ENCODE results near the gene OTOGL.
"Not testable (repeated sequence)": the region's sequence is repeated elsewhere in the genome, so short reads cannot be mapped to it uniquely, and the experiment has no call there.

Gene OTOGL

DNA sequence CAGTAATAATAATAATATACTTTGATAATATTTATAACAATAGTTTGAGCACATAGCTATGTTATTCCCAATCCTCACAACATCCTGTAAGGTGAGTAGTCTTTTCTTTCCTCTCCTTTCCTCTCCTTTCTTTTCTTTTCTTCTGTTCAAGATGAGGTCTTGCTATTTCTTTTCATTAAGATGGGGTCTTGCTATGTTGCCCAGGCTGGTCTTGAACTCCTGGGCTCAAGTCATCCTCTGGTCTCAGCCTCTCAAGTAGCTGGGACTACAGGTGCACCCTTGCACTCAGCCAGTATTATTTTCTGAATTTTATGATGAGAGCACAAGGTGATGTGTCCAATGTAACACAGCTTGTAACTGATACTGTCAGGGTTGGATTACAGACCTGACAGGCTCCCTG lies 134.6 kb downstream of the OTOGL start:
- no peak for DNase-seq

- no peak for DNase-seq
These were observed 135.3 kb downstream of the OTOGL start for GRCh38 chr12:80234667-80235066.

DNA sequence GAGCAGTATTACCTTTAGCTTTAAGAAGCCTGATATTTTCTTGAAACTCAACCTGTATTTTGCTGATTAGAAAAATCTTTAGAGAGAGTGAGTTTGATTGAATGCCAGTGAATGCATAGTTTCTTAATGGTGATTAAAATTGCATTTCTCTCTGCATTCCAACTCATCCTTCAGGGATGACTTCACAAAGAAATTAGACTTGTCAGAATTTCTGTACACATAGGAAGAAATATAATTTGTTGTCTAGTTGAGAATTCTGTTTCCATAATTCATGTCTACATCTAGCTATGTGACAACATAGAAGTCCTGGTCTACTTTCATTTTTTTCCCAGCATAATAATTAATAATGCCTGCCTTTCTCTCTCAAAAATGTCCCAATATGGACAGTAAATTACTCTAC lies 136.6 kb downstream of the OTOGL start:
- no peak for DNase-seq

GRCh38 chr12:80239867-80240266 lies 140.5 kb downstream of the OTOGL start:
- DNase-seq: no peak

DNA sequence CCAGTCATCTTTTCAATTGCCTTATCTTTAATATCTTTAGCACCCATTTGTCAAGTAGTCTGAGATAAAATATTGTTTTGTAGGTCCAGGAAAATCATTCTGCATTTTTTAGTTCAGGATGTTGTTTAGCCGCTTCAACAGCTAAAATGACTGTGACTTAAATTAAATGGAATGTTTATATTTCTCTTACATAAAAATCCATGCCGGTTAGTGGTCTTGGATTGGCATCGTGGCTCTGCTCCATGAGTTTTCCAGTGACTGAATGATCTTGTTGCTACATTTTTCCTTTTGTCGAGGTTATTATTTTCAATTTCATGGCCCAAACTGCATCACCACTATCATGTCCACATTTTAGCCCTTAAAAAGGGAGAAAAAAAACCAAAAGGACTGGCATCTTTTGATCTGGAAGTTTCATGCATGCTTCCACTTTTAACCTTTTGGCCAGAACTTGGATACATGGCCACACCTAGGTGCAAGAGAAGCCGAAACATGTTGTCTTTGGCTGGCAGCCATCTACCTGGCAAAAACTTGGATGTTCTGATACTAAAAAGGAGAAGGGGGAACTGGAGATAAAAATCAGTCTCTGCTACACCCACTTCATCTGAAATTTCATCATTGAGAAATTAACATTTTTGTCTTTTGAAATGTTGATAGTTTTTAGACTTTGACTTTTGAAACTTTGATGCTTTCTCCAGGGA lies 142.4 kb downstream of the OTOGL start:
- DNase-seq: no peak

DNA sequence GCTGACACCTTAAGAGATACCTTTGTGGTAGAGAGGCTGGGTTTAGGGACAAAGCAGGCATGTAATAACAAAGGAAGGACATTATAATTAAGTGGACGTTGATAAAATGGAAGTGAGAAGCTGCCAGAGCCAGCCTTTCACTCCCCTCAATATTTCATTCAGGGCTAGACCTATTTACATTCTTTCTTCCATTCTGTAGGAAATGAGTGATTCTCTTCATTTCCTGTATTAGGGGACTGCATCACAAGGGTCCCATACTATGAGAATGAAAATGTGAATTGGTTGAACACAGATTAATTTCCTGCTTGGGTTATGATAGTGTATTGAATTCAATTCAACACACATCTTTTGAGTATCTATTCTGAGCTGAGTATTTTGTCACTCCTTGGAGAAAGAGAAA lies 143.0 kb downstream of the OTOGL start:
- no peak for DNase-seq

DNA sequence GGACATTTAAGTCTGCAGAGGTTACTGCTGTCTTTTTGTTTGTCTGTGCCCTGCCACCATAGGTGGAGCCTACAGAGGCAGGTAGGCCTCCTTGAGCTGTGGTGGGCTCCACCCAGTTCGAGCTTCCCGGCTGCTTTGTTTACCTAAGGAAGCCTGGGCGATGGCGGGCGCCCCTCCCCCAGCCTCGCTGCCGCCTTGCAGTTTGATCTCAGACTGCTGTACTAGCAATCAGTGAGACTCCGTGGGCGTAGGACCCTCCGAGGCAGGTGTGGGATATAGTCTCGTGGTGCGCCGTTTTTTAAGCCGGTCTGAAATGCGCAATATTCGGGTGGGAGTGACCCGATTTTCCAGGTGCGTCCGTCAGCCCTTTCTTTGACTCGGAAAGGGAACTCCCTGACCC lies 150.2 kb downstream of the OTOGL start:
- not testable (repeated sequence) for DNase-seq

DNA sequence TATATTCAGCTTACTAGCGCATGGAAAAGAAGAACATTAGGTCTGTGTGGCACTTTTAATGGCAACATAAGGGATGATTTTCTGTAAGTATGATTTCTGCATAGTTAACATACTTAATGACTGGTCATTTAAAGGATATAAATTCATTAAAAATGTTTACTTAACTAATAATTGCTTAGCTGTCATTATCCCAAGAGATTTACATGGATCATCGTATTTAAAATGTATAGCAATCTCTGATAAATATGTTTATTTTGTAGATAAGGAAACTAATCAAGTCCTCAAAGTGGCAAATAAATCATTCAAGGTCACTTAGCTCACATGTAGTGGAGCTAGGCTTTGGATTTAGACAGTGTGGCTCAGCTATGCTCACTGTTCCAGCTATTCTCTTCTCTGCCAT lies 158.6 kb downstream of the OTOGL start:
- no peak for DNase-seq

DNA sequence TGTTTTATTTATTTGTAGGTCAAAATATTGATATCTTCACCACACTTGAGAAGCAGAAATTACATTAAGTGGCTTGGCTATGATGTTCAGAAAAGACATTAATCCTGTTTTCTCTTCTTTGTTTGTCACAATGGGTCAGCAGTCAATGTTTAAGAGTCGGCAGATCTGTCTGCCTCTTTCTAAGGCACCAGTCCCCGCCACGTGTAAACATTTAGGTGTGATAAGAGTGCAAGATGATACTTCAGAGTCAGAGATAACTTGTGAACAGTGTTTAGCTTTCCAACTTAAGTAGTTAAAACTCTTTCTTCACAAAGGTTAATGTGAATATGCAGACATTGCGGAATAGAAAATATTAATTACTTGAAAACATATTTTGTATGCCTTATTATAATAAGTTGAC lies 160.9 kb downstream of the OTOGL start:
- DNase-seq: no peak

DNA sequence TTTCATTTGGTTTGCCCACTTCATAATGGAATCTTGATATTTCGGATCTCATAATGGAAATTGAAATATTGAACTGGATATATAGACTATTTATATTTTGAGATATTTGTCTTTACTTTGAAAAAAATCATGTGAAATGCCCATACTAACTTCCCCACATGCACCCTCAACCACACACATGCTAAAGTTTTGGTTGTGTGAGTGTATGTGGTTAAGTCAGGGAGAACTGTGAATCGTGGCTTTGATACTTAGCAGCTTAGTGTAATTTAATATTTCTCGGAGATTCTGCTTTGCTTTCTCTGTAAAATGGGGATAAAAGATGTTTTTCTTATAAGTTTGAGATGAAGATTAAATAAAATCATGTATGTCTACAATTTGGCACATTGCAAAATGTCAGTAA lies 162.1 kb downstream of the OTOGL start:
- DNase-seq: no peak

GRCh38 chr12:80262346-80262745 lies 163.0 kb downstream of the OTOGL start:
- DNase-seq: no peak

DNA sequence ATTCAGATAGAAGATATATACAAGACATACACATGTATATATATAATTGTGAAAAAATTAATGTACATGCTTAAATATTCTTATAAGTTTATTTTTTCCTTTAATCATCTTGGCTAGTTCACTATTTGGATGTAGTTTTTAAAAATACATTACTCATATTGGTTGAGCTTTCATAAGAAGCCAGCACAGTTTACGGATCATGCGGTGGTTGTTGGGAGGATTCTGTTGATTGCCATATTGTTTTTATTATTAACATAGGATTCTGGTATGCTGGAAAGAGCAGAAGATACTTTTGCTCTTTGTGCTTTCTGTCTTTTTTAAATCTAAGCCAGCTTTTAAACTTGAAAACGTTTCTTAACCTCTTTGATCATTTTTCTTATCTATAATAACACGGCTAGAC lies 163.4 kb downstream of the OTOGL start:
- DNase-seq: no peak

- DNase-seq: no peak
These were observed 165.0 kb downstream of the OTOGL start for GRCh38 chr12:80264386-80264785.

GRCh38 chr12:80264891-80265290 lies 165.6 kb downstream of the OTOGL start:
- no peak for DNase-seq

DNA sequence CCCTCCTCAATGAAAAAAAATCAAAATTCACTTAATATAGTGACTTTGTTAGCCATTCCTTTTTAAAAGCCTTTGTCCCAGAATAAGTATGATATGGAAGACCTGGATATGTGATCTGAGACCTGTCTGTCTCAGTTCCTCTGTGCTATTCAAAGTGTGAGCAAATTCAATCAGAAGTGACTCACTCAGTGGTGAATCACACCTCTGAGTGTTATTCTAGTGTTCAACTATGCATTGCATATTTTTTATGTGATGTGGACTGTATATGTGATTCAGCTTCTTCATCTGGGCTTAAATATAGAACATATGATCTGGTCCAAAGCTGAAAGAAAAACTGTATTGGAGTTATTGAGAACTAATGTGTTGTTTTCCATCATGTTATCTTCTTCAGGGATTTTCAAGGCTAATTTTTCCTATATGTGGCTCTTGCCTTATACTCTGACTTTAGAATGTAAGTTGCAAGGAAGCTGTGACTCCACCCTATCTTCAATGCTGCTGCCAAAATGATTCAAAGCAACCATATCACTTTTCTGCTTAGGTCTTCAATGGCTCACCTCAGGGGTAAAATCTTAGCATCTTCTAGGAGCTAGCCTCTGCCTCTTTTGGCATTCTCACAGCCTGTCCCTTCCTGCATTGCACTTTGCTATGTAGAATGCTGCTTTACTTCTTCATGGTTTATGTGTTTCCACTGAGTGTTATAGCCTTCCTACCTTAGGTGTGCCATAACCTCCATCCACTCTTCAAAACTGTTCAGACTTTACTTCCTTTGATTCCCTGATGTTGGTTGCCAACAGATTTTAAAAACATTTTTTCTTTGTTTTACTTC lies 169.8 kb downstream of the OTOGL start:
- no peak for DNase-seq

DNA sequence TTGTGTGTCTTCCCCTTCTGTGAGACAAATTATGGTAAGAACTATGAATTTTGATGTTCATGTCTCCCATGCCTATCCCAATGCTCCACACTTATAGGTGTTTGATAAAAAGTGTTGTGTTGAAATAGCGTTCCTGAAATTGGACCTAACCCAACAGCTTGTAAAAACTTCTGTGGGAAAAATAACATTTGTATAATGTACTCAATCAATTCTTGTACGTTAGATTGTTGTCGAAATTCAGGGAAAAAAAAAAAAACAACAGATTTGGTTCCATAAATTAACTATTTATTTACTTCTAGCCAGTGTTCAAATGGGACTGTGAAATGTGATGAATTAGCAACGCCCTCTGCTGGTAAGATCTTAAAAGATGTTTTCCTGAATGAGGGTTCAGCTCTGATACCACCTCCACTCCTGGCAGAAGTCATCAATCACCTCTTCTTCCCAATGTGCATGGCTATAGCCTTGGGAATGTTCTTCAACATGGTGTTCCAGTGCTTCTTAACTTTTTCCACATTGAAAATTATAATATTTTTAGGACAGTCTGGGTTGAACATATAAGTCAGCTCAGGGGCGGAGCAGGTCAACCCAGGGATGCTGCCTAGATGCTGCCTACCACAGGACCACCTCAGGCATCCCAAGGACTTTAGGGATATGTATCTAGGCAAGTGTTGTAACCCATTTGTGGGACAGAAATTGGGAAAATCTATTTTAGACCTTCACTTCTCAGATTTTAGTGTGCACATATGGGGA lies 170.6 kb downstream of the OTOGL start:
- DNase-seq: no peak

- no peak for DNase-seq
These were observed 172.4 kb downstream of the OTOGL start for GRCh38 chr12:80271780-80272179.

- no peak for DNase-seq
These were observed 173.1 kb downstream of the OTOGL start for GRCh38 chr12:80272387-80272915.

- no peak for DNase-seq
These were observed 173.8 kb downstream of the OTOGL start for GRCh38 chr12:80273144-80273543.

GRCh38 chr12:80277732-80278131 lies 178.4 kb downstream of the OTOGL start:
- no peak for DNase-seq

- DNase-seq: no peak
These were observed 182.9 kb downstream of the OTOGL start for GRCh38 chr12:80282226-80282625.

- DNase-seq: no peak
These were observed 183.4 kb downstream of the OTOGL start for GRCh38 chr12:80282761-80283160.

DNA sequence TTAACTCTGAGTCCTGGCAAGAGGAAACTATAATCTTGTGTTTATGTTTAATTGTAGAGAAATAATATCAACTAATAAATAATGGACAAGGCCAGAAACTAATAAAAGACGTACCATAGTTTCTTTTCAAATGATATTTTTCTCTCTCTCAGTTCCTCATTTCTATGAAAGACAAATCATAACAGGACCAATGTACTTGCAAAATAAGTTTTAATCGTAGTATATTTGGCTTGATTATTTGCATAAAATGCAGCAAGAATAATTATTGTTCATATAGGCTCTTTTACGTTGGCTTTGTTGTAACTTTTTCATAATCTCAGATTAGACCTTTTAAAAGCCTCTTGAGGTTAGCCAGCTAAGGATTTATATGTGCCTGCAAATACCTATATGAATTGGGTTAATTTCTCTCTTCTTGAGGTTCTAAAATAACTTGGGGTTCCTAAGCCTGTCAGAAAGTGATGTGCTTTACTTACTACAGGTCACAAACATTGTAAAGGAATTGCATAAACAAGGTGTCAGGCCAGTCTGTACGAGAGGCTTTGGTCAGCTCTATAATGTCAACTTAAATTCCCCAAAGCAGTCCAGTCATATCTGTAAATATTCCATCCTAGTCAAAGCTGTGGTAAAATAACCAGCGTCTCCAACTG lies 191.9 kb downstream of the OTOGL start:
- DNase-seq: no peak

Measured in NCI-H1092 (cell line).